H9 (cell line): ENCODE results near the gene TMEM100. TPM values are rescaled to one million over a fixed set of nuclear protein-coding genes. Genes with fewer than 3 reads are reported as not detected.
A peak's percentile ranks its signal among the peaks of the same experiment; 100 is the strongest.

ENCODE experiments used
- DNase-seq: peaks from one replicate; pipeline ENCODE4 v3.0.0-alpha.2; 2017
- H2AFZ ChIP-seq: one replicate; pipeline ENCODE4 v1.6.1; 2013; ENCODE audit warnings: mild to moderate bottlenecking, low read length, control low read depth, moderate library complexity
- H2AK5ac ChIP-seq: 2 replicates; pipeline ENCODE4 v1.6.1; 2013; ENCODE audit warnings: low read length, control low read depth, mixed read lengths; ENCODE audit not compliant: insufficient read length
- H2BK120ac ChIP-seq: one replicate; pipeline ENCODE4 v1.6.1; 2013; ENCODE audit warnings: low read depth, mild to moderate bottlenecking, low read length, control low read depth, inconsistent platforms; ENCODE audit not compliant: poor library complexity, severe bottlenecking
- H2BK12ac ChIP-seq: 2 replicates; pipeline ENCODE4 v1.6.1; 2013; ENCODE audit warnings: low read length, control low read depth, mixed read lengths, low read depth; ENCODE audit not compliant: insufficient read length
- H2BK15ac ChIP-seq: 2 replicates; pipeline ENCODE4 v1.6.1; 2013; ENCODE audit warnings: low read depth, low read length, control low read depth
- H2BK20ac ChIP-seq: one replicate; pipeline ENCODE4 v1.6.1; 2013; ENCODE audit warnings: low read depth, mild to moderate bottlenecking, low read length, control low read depth, inconsistent platforms; ENCODE audit not compliant: poor library complexity, severe bottlenecking
- H2BK5ac ChIP-seq: 2 replicates; pipeline ENCODE4 v1.6.1; 2013; ENCODE audit warnings: low read length, control low read depth, mixed read lengths; ENCODE audit not compliant: insufficient read length
- H3K14ac ChIP-seq: 2 replicates; pipeline ENCODE4 v1.6.1; 2013; ENCODE audit warnings: low read length, control low read depth; ENCODE audit not compliant: insufficient read depth
- H3K18ac ChIP-seq: 2 replicates; pipeline ENCODE4 v1.6.1; 2013; ENCODE audit warnings: low read depth, mild to moderate bottlenecking, mixed read lengths, low read length, control low read depth; ENCODE audit not compliant: insufficient read length
- H3K23ac ChIP-seq: 2 replicates; pipeline ENCODE4 v1.6.1; 2013; ENCODE audit warnings: low read length, control low read depth, mixed read lengths, low read depth; ENCODE audit not compliant: insufficient read length
- H3K23me2 ChIP-seq: 2 replicates; pipeline ENCODE4 v1.6.1; 2013; ENCODE audit warnings: low read depth, mild to moderate bottlenecking, mixed read lengths, low read length, control low read depth; ENCODE audit not compliant: insufficient read length, poor library complexity, severe bottlenecking
- H3K27ac ChIP-seq: 2 replicates; pipeline ENCODE4 v1.5.1; 2013; ENCODE audit warnings: low read length, control low read depth, mixed read lengths, low read depth; ENCODE audit not compliant: insufficient read length
- H3K27me3 ChIP-seq: 2 replicates; pipeline ENCODE4 v1.6.1; 2013; ENCODE audit warnings: low read length, control low read depth, inconsistent platforms; ENCODE audit not compliant: insufficient read depth
- H3K4ac ChIP-seq: 2 replicates; pipeline ENCODE4 v1.6.1; 2013; ENCODE audit warnings: low read depth, mild to moderate bottlenecking, control low read depth, inconsistent platforms, low read length, moderate library complexity
- H3K4me1 ChIP-seq: 2 replicates; pipeline ENCODE4 v1.6.1; 2013; ENCODE audit warnings: low read length, control low read depth, inconsistent platforms; ENCODE audit not compliant: insufficient read depth
- H3K4me2 ChIP-seq: 2 replicates; pipeline ENCODE4 v1.6.1; 2013; ENCODE audit warnings: low read length, control low read depth, mixed read lengths; ENCODE audit not compliant: insufficient read length, insufficient read depth
- H3K56ac ChIP-seq: 2 replicates; pipeline ENCODE4 v1.6.1; 2013; ENCODE audit warnings: low read depth, mild to moderate bottlenecking, mixed read lengths, low read length, control low read depth; ENCODE audit not compliant: insufficient read length
- H3K79me1 ChIP-seq: 2 replicates; pipeline ENCODE4 v1.6.1; 2013; ENCODE audit warnings: low read depth, mild to moderate bottlenecking, moderate library complexity, low read length, control low read depth, inconsistent platforms; ENCODE audit not compliant: insufficient read depth, poor library complexity, severe bottlenecking
- H3K79me2 ChIP-seq: 2 replicates; pipeline ENCODE4 v1.6.1; 2013; ENCODE audit warnings: low read length, control low read depth, inconsistent platforms; ENCODE audit not compliant: insufficient read depth
- H3K9ac ChIP-seq: 2 replicates; pipeline ENCODE4 v1.6.1; 2013; ENCODE audit warnings: low read length, control low read depth, mixed read lengths; ENCODE audit not compliant: insufficient read length; ENCODE audit errors: extremely low read depth
- H3K9me3 ChIP-seq: one replicate; pipeline ENCODE4 v1.6.1; 2013; ENCODE audit warnings: low read depth, low read length, inconsistent platforms; ENCODE audit not compliant: control insufficient read depth
- H3T11ph ChIP-seq: one replicate; pipeline ENCODE4 v1.6.1; 2013; ENCODE audit warnings: mild to moderate bottlenecking, low read length, control low read depth, inconsistent platforms
- H4K20me1 ChIP-seq: one replicate; pipeline ENCODE4 v1.6.1; 2013; ENCODE audit not compliant: control insufficient read depth, insufficient read length, insufficient read depth
- H4K5ac ChIP-seq: 2 replicates; pipeline ENCODE4 v1.6.1; 2013; ENCODE audit warnings: low read depth, mild to moderate bottlenecking, mixed read lengths, low read length, control low read depth; ENCODE audit not compliant: insufficient read length
- H4K8ac ChIP-seq: replicated peaks from 2 replicates; pipeline ENCODE4 v1.6.1; 2013; ENCODE audit warnings: low read length, control low read depth, mixed read lengths, low read depth; ENCODE audit not compliant: insufficient read length
- H4K91ac ChIP-seq: 2 replicates; pipeline ENCODE4 v1.6.1; 2013; ENCODE audit warnings: low read depth, mild to moderate bottlenecking, moderate library complexity, mixed read lengths, low read length, control low read depth; ENCODE audit not compliant: insufficient read length
- H3K27ac Mint-ChIP-seq, 3 experiments: 2 replicates in 2 of 3; 3 replicates in 1 of 3; pipeline ENCODE4 v1.8.0; 2020 to 2021; ENCODE audit warnings: mixed read lengths in 3 of 3, mild to moderate bottlenecking in 1 of 3, moderate library complexity in 1 of 3
- H3K27me3 Mint-ChIP-seq: 2 replicates; pipeline ENCODE4 v1.8.0; 2021; ENCODE audit warnings: low read depth, mild to moderate bottlenecking, moderate library complexity, mixed read lengths
- H3K36me3 Mint-ChIP-seq, 3 experiments: 2 replicates in 2 of 3; 3 replicates in 1 of 3; pipeline ENCODE4 v1.8.0; 2020 to 2021; ENCODE audit warnings: low read depth in 3 of 3, mixed read lengths in 3 of 3; ENCODE audit not compliant: insufficient read depth in 1 of 3
- H3K4me1 Mint-ChIP-seq, 2 experiments: 2 replicates each; pipeline ENCODE4 v1.8.0; 2020; ENCODE audit warnings: mixed read lengths in 2 of 2
- H3K4me3 Mint-ChIP-seq, 2 experiments: 2 replicates in 1 of 2; 3 replicates in 1 of 2; pipeline ENCODE4 v1.8.0; 2020 to 2021; ENCODE audit warnings: mild to moderate bottlenecking in 2 of 2, mixed read lengths in 2 of 2, moderate library complexity in 1 of 2
- H3K9me3 Mint-ChIP-seq, 2 experiments: 2 replicates in 1 of 2; 3 replicates in 1 of 2; pipeline ENCODE4 v1.8.0; 2020; ENCODE audit warnings: mild to moderate bottlenecking in 2 of 2, mixed read lengths in 2 of 2, moderate library complexity in 1 of 2
- CTCF ChIP-seq: fragments of 200-600 bp; sonication (generic); conservative IDR thresholded peaks from 3 replicates; pipeline ENCODE4 v1.8.0; 2021; ENCODE audit warnings: antibody characterized with exemption, mild to moderate bottlenecking
- WGBS: extraction: QIAGEN DNeasy Blood & Tissue Kit; methylation state at CpG from one replicate; pipeline ENCODE4 v1.1.7; 2013; ENCODE audit warnings: missing lambda C conversion rate, low lambda C conversion rate, mixed read lengths; ENCODE audit not compliant: insufficient read length; ENCODE audit errors: extremely low coverage; 5-methylcytosine and 5-hydroxymethylcytosine counted together
- total RNA-seq: library from RNA; stranded (reverse); gene quantifications from 2 replicates; pipeline ENCODE4 v1.2.1, GENCODE V29; 2021

Gene TMEM100
- total RNA-seq, 1 experiment from 2014 or later, result 0.17 TPM

- Mint-ChIP-seq H3K4me1 (peaks cover 39 to 55% of the 10 kb centered on the region in 2 experiments), H3K36me3 (no peaks in the 10 kb centered on the region), H3K9me3 (no peaks in the 10 kb centered on the region), H3K27me3 (no peaks in the 10 kb centered on the region), H3K27ac (peak overlapping the region in 1 of 3 experiments; percentile 44; a peak in 1 of 7 replicates), H3K4me3 (no peak overlapping the region)
- WGBS, result no CpG with 5 or more reads among the region's 5 CpGs
- Histone ChIP-seq H2BK5ac (no peak overlapping the region), H3K4me2 (no peak overlapping the region), H3K18ac (no peak overlapping the region), H3K56ac (no peak overlapping the region), H3K23ac (no peak overlapping the region), H2AFZ (no peak overlapping the region), H2BK120ac (no peak overlapping the region), H2BK12ac (no peak overlapping the region), H3K23me2 (no peaks in the 10 kb centered on the region), H3K79me2 (no peaks in the 10 kb centered on the region), H4K91ac (no peak overlapping the region), H4K8ac (no peak overlapping the region), H3K14ac (no peak overlapping the region), H3K9ac (no peak overlapping the region), H3K4me1 (peaks cover 8% of the 10 kb centered on the region; the same call in 1 of the 2 replicates), H2AK5ac (no peak overlapping the region), H3K27ac (no peak overlapping the region), H3K4ac (no peak overlapping the region), H4K20me1 (no peaks in the 10 kb centered on the region), H3K79me1 (no peaks in the 10 kb centered on the region), H4K5ac (no peak overlapping the region), H3T11ph (no peak overlapping the region), H3K27me3 (0 out of 2 replicates have a peak, but pooled peaks cover 3% of the 10 kb centered on the region), H2BK15ac (no peak overlapping the region), H2BK20ac (no peak overlapping the region), H3K9me3 (no peaks in the 10 kb centered on the region)
- DNase-seq, result no peak
- no peak for TF ChIP-seq CTCF
These were observed 5.7 kb upstream of the TMEM100 start for GRCh38 chr17:55728361-55728760.
